K562 (cell line): ENCODE data around the gene PHLDB1. TPM values are rescaled to one million over a fixed set of nuclear protein-coding genes. Genes with fewer than 3 reads are reported as not detected.

Experiments used
- ARID1B ChIP-seq: fragments of 450-650 bp; IDR thresholded peaks from 2 replicates; pipeline ENCODE4 v1.6.1; 2016; ENCODE audit warnings: antibody characterized with exemption, mild to moderate bottlenecking, inconsistent platforms
- BHLHE40 ChIP-seq: IDR thresholded peaks from 2 replicates; pipeline ENCODE4 v1.6.1; 2011; ENCODE audit warnings: low read length, improper control_type of control experiment
- BRCA1 ChIP-seq, 2 experiments: fragments of 450-650 bp in 1 of 2; sonication (generic) in 1 of 2; formaldehyde crosslinking in 1 of 2; IDR thresholded peaks; 2 replicates each; pipeline versions ENCODE4 v1.5.0 to v1.6.1; 2017 to 2020; ENCODE audit warnings: mild to moderate bottlenecking in 1 of 2, missing genetic modification reagents in 1 of 2
- BRD9 ChIP-seq: fragments of 450-650 bp; IDR thresholded peaks from 2 replicates; pipeline ENCODE4 v1.6.1; 2018; ENCODE audit warnings: low read depth; ENCODE audit not compliant: partially characterized antibody
- DACH1 ChIP-seq: fragments of 450-650 bp; IDR thresholded peaks from 2 replicates; pipeline ENCODE4 v1.6.1; 2018; ENCODE audit not compliant: partially characterized antibody
- DLX4 ChIP-seq: fragments of 250-450 bp; sonication (Bioruptor Pico); IDR thresholded peaks from 2 replicates; pipeline ENCODE4 v1.6.1; 2021; ENCODE audit warnings: mild to moderate bottlenecking
- ELF2 ChIP-seq: fragments of 250-450 bp; sonication (Bioruptor Pico); IDR thresholded peaks from 2 replicates; pipeline ENCODE4 v1.5.0; 2021; ENCODE audit warnings: mild to moderate bottlenecking
- FOXA1 ChIP-seq: fragments of 450-650 bp; IDR thresholded peaks from 2 replicates; pipeline ENCODE4 v1.6.1; 2016; ENCODE audit warnings: mild to moderate bottlenecking, borderline replicate concordance
- HDAC2 ChIP-seq: fragments of 450-650 bp; IDR thresholded peaks from 2 replicates; pipeline ENCODE4 v1.6.1; 2016; ENCODE audit warnings: mild to moderate bottlenecking
- HMG20A ChIP-seq: fragments of 450-650 bp; formaldehyde crosslinking; conservative IDR thresholded peaks from 2 replicates; pipeline ENCODE4 v1.4.0; 2020; ENCODE audit warnings: mild to moderate bottlenecking, mixed read lengths
- KAT7 ChIP-seq: sonication (generic); formaldehyde crosslinking; IDR thresholded peaks from 2 replicates; pipeline ENCODE4 v1.8.0; 2022; ENCODE audit warnings: missing genetic modification reagents, mild to moderate bottlenecking, borderline replicate concordance
- MCM7 ChIP-seq, 2 experiments: fragments of 450-650 bp; IDR thresholded peaks; 2 replicates each; pipeline ENCODE4 v1.6.1; 2016 to 2018
- MXI1 ChIP-seq: IDR thresholded peaks from 2 replicates; pipeline ENCODE4 v1.6.1; 2011; ENCODE audit warnings: low read depth, mild to moderate bottlenecking, improper control_type of control experiment, low read length
- MYBL2 ChIP-seq, 2 experiments: fragments of 450-650 bp in 1 of 2; sonication (generic) in 1 of 2; formaldehyde crosslinking in 1 of 2; IDR thresholded peaks; 2 replicates each; pipeline versions ENCODE4 v1.6.1 to v1.8.1; 2017 to 2022; ENCODE audit warnings: borderline replicate concordance in 1 of 2, inconsistent platforms in 1 of 2, low read depth in 1 of 2, mild to moderate bottlenecking in 1 of 2, missing genetic modification reagents in 1 of 2, moderate library complexity in 1 of 2
- NCOA2 ChIP-seq, 2 experiments: fragments of 450-650 bp; IDR thresholded peaks; 2 replicates each; pipeline ENCODE4 v1.6.1; 2018; ENCODE audit warnings: mild to moderate bottlenecking in 2 of 2, moderate library complexity in 1 of 2; ENCODE audit not compliant: partially characterized antibody in 2 of 2
- NELFE ChIP-seq: IDR thresholded peaks from 2 replicates; pipeline ENCODE4 v1.6.1; 2011; ENCODE audit warnings: mild to moderate bottlenecking; ENCODE audit not compliant: insufficient read depth, insufficient read length
- NR3C1 ChIP-seq: sonication (generic); formaldehyde crosslinking; IDR thresholded peaks from 2 replicates; pipeline ENCODE4 v1.8.1; 2022; ENCODE audit warnings: missing genetic modification reagents
- PML ChIP-seq: IDR thresholded peaks from 2 replicates; pipeline ENCODE4 v1.6.1; 2012; ENCODE audit warnings: low read length, inconsistent platforms
- POLR3A ChIP-seq: IDR thresholded peaks from 2 replicates; pipeline ENCODE4 v1.6.1; 2011; ENCODE audit warnings: borderline replicate concordance, mild to moderate bottlenecking, moderate library complexity; ENCODE audit not compliant: insufficient read length, insufficient read depth; ENCODE audit errors: extremely low read depth
- SP1 ChIP-seq: sonication (generic); formaldehyde crosslinking; IDR thresholded peaks from 2 replicates; pipeline ENCODE4 v1.8.1; 2022; ENCODE audit warnings: mild to moderate bottlenecking, missing genetic modification reagents
- SUPT5H ChIP-seq: fragments of 450-650 bp; IDR thresholded peaks from 2 replicates; pipeline ENCODE4 v1.6.1; 2016
- ZNF175 ChIP-seq: fragments of 200-800 bp; sonication (Bioruptor generic); IDR thresholded peaks from 2 replicates; pipeline ENCODE4 v1.6.1; 2016; ENCODE audit warnings: low read depth, mild to moderate bottlenecking, missing genetic modification characterization, missing compliant biosample characterization
- polyA plus RNA-seq, 8 experiments: library from polyadenylated mRNA; depleted of rRNA in 4 of 8; stranded (reverse) in 5 of 8; unstranded in 3 of 8; fragments of >200 nt; fragmentation: Nextera tagmentation in 2 of 8; fragmentation: Illumina TruSeq in 1 of 8; extraction: Ambion mirVana in 2 of 8; extraction: Trizol in 1 of 8; gene quantifications; 2 replicates each; pipeline versions ENCODE4 v1.2.1 to v1.2.3, GENCODE V29; 2011 to 2014; ENCODE audit warnings: inconsistent platforms in 1 of 8, missing spikeins in 1 of 8
- total RNA-seq, 7 experiments: library from RNA; depleted of rRNA in 6 of 7; stranded (reverse); fragments of >200 nt in 6 of 7; fragmentation: Illumina TruSeq in 2 of 7; extraction: Trizol in 2 of 7; gene quantifications; 2 replicates each; pipeline versions ENCODE4 v1.2.1 to v1.2.3, GENCODE V29; 2011 to 2021; ENCODE audit warnings: low replicate concordance in 1 of 7
- TF ChIP-seq, protein P1 (sequence below): sonication (generic); IDR thresholded peaks from 2 replicates; pipeline ENCODE4 v1.6.1; 2016
- TF ChIP-seq, protein P2 (sequence below), 2 experiments: fragments of 200-800 bp in 1 of 2; sonication (Bioruptor generic) in 1 of 2; sonication (generic) in 1 of 2; formaldehyde crosslinking in 1 of 2; IDR thresholded peaks in 1 of 2; conservative IDR thresholded peaks in 1 of 2; 2 replicates each; pipeline versions ENCODE4 v1.5.0 to v1.6.1; 2016 to 2020; ENCODE audit warnings: missing compliant biosample characterization in 1 of 2, missing genetic modification characterization in 1 of 2, missing genetic modification reagents in 1 of 2
- TF ChIP-seq, protein P3 (sequence below): fragments of 450-650 bp; IDR thresholded peaks from 2 replicates; pipeline ENCODE4 v1.7.0; 2016; ENCODE audit warnings: borderline replicate concordance

Gene PHLDB1
- total and polyA plus RNA-seq, 9 of the 15 experiments (the other 6 are each of a cell fraction or from before 2014, with no cell fraction given), result 2.0 to 28.7 (median 16.2) TPM

- peak; percentile 74; the same call in 1 of the 2 replicates for TF ChIP-seq MXI1
- TF ChIP-seq POLR3A, result no peak
- no peak for TF ChIP-seq MYBL2 (IDR thresholded peaks at IDR 0.05; ENCODE audit: low read depth)
- TF ChIP-seq MYBL2 (CRISPR knock-in tag; IDR thresholded peaks at IDR 0.05; ENCODE audit: borderline replicate concordance), result no peak
- TF ChIP-seq, protein P1, sequence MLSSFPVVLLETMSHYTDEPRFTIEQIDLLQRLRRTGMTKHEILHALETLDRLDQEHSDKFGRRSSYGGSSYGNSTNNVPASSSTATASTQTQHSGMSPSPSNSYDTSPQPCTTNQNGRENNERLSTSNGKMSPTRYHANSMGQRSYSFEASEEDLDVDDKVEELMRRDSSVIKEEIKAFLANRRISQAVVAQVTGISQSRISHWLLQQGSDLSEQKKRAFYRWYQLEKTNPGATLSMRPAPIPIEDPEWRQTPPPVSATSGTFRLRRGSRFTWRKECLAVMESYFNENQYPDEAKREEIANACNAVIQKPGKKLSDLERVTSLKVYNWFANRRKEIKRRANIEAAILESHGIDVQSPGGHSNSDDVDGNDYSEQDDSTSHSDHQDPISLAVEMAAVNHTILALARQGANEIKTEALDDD, result peak; percentile 97
- TF ChIP-seq, protein P2, sequence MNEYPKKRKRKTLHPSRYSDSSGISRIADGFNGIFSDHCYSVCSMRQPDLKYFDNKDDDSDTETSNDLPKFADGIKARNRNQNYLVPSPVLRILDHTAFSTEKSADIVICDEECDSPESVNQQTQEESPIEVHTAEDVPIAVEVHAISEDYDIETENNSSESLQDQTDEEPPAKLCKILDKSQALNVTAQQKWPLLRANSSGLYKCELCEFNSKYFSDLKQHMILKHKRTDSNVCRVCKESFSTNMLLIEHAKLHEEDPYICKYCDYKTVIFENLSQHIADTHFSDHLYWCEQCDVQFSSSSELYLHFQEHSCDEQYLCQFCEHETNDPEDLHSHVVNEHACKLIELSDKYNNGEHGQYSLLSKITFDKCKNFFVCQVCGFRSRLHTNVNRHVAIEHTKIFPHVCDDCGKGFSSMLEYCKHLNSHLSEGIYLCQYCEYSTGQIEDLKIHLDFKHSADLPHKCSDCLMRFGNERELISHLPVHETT (CRISPR knock-in tag; conservative IDR thresholded peaks at IDR 0.05 in 1 of 2, IDR thresholded peaks at IDR 0.05 in 1 of 2), result 0 out of 4 replicates have a peak, but pooled peaks of 1 of the 2 experiments have one; percentile 59
- peak in 1 of 2 experiments; percentile 19 for TF ChIP-seq NCOA2 (IDR thresholded peaks at IDR 0.05; ENCODE audit: partially characterized antibody in 2 of 2)
- no peak; the same call in 1 of the 2 replicates for TF ChIP-seq SUPT5H
- TF ChIP-seq SP1, result no peak; the same call in 1 of the 2 replicates
- peak; percentile 94 for TF ChIP-seq HMG20A (CRISPR knock-in tag)
- TF ChIP-seq NELFE, result no peak
- peak; percentile 90 for TF ChIP-seq ARID1B
- TF ChIP-seq ZNF175 (CRISPR knock-in tag), result no peak
- TF ChIP-seq FOXA1, result peak; percentile 84
- TF ChIP-seq NR3C1 (CRISPR knock-in tag), result no peak
- peak; percentile 78 for TF ChIP-seq DACH1
- no peak; the same call in 1 of the 2 replicates for TF ChIP-seq KAT7 (CRISPR knock-in tag)
- 0 out of 2 replicates have a peak, but pooled peaks have one; percentile 31 for TF ChIP-seq ELF2 (CRISPR knock-in tag)
- no peak for TF ChIP-seq MCM7 (IDR thresholded peaks at IDR 0.05)
- TF ChIP-seq BHLHE40, result peak; percentile 45; the same call in 1 of the 2 replicates
- TF ChIP-seq PML, result peak; percentile 83
- TF ChIP-seq BRCA1 (IDR thresholded peaks at IDR 0.05), result no peak
- no peak for TF ChIP-seq BRCA1 (CRISPR knock-in tag; IDR thresholded peaks at IDR 0.05)
- peak; percentile 100 for TF ChIP-seq HDAC2
- no peak for TF ChIP-seq BRD9
- no peak for TF ChIP-seq DLX4 (CRISPR knock-in tag)
- TF ChIP-seq, protein P3, sequence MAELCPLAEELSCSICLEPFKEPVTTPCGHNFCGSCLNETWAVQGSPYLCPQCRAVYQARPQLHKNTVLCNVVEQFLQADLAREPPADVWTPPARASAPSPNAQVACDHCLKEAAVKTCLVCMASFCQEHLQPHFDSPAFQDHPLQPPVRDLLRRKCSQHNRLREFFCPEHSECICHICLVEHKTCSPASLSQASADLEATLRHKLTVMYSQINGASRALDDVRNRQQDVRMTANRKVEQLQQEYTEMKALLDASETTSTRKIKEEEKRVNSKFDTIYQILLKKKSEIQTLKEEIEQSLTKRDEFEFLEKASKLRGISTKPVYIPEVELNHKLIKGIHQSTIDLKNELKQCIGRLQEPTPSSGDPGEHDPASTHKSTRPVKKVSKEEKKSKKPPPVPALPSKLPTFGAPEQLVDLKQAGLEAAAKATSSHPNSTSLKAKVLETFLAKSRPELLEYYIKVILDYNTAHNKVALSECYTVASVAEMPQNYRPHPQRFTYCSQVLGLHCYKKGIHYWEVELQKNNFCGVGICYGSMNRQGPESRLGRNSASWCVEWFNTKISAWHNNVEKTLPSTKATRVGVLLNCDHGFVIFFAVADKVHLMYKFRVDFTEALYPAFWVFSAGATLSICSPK, result no peak
Measured at GRCh38 chr11:118572981-118573550, 34.3 kb upstream of the PHLDB1 start (continued).
